Measurements from ENCODE around the gene LRRC30. TPM values are rescaled to one million over a fixed set of nuclear protein-coding genes. Genes with fewer than 3 reads are reported as not detected.
"Not testable (repeated sequence)": the region's sequence is repeated elsewhere in the genome, so short reads cannot be mapped to it uniquely, and the experiment has no call there.

Gene LRRC30
- total RNA-seq, 1 experiment from 2014 or later, result not detected

DNA sequence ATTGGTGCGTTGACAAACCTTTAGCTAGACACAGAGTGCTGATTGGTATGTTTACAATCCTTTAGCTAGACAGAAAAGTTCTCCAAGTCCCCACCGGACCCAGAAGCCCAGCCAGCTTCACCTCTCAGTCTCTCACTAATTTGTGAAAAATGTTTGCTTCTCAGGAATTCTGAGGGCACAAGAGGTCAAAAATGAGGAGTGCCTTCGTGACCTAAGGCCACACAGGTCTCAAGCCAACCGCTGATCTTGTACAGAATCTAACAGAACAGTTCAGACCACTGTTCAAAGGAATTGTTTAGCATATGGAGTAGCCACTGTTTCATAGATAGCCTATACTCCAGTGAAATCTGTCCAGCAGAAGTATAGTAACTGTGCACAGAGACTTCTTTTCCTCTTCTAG, 29.8 kb upstream of the LRRC30 start:
- Histone ChIP-seq H4K20me1 (ENCODE audit: insufficient read depth, low read depth, low read length) (no peaks in the 10 kb centered on the region), H3K79me2 (ENCODE audit: low read length) (no peaks in the 10 kb centered on the region), H3K9me3 (ENCODE audit: low read length) (no peaks in the 10 kb centered on the region), H3K27ac (ENCODE audit: low read length) (no peak overlapping the region), H3K9ac (ENCODE audit: low read length) (no peak overlapping the region), H3K9me2 (replicated peaks; ENCODE audit: insufficient read depth, low read length) (no peaks in the 10 kb centered on the region), H3K27me3 (ENCODE audit: low read length) (no peaks in the 10 kb centered on the region), H3K36me3 (ENCODE audit: insufficient read depth, low read length) (no peaks in the 10 kb centered on the region), H3K4me2 (ENCODE audit: low read depth, low read length, poor library complexity, severe bottlenecking) (no peak overlapping the region), H3K4me1 (ENCODE audit: low read length) (no peaks in the 10 kb centered on the region), H2AFZ (ENCODE audit: low read length) (no peak overlapping the region), H3K4me3 (ENCODE audit: low read length) (no peak overlapping the region)
- DNase-seq, result no peak

DNA sequence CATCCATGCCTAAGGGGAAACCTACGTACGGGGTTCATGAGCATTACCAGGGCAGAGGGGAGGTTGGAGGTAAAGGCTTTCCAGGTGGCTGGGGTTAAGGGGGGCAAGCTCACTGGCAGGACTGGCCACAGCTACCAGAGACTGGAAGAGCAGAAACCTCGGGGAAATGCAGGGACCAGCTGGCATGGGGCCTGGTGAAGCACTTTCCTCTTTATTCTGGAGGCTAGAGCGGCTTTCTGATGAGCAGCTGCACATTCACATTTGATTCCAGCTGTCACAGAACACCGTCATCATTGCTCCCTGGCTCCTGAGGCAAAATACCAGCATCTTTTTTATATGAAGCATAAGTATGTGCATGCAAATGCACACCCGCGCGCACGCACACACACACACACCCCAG, 28.7 kb upstream of the LRRC30 start:
- no peaks in the 10 kb centered on the region for H3K9me2 ChIP-seq (replicated peaks; ENCODE audit: insufficient read depth, low read length)
- H3K36me3 ChIP-seq (ENCODE audit: insufficient read depth, low read length), result no peaks in the 10 kb centered on the region
- H2AFZ ChIP-seq (ENCODE audit: low read length), result no peak overlapping the region
- H4K20me1 ChIP-seq (ENCODE audit: insufficient read depth, low read depth, low read length), result no peaks in the 10 kb centered on the region
- no peak overlapping the region for H3K4me2 ChIP-seq (ENCODE audit: low read depth, low read length, poor library complexity, severe bottlenecking)
- H3K9ac ChIP-seq (ENCODE audit: low read length), result no peak overlapping the region
- no peaks in the 10 kb centered on the region for H3K4me1 ChIP-seq (ENCODE audit: low read length)
- no peak overlapping the region for H3K27ac ChIP-seq (ENCODE audit: low read length)
- DNase-seq, result no peak
- H3K9me3 ChIP-seq (ENCODE audit: low read length), result no peaks in the 10 kb centered on the region
- no peak overlapping the region for H3K4me3 ChIP-seq (ENCODE audit: low read length)
- no peaks in the 10 kb centered on the region for H3K27me3 ChIP-seq (ENCODE audit: low read length)
- no peaks in the 10 kb centered on the region for H3K79me2 ChIP-seq (ENCODE audit: low read length)

DNA sequence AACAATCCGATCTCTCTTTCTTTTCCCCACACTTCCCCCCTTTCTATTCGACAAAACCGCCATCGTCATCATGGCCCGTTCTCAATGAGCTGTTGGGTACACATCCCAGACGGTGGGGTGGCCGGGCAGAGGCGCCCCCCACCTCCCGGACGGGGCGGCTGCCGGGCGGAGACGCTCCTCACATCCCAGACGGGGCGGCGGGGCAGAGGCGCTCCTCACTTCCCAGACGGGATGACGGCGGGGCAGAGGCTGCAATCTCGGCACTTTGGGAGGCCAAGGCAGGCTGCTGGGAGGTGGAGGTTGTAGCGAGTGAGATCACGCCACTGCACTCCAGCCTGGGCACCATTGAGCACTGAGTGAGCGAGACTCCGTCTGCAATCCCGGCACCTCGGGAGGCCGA, 27.3 kb upstream of the LRRC30 start:
- H4K20me1 ChIP-seq (ENCODE audit: insufficient read depth, low read depth, low read length); H3K36me3 ChIP-seq (ENCODE audit: insufficient read depth, low read length); H3K9me3 ChIP-seq (ENCODE audit: low read length); DNase-seq; H3K4me1 ChIP-seq (ENCODE audit: low read length); H3K9ac ChIP-seq (ENCODE audit: low read length); H3K79me2 ChIP-seq (ENCODE audit: low read length); H3K4me3 ChIP-seq (ENCODE audit: low read length); H3K27me3 ChIP-seq (ENCODE audit: low read length); H3K9me2 ChIP-seq (replicated peaks; ENCODE audit: insufficient read depth, low read length); H2AFZ ChIP-seq (ENCODE audit: low read length); H3K27ac ChIP-seq (ENCODE audit: low read length); H3K4me2 ChIP-seq (ENCODE audit: low read depth, low read length, poor library complexity, severe bottlenecking): not testable (repeated sequence)

DNA sequence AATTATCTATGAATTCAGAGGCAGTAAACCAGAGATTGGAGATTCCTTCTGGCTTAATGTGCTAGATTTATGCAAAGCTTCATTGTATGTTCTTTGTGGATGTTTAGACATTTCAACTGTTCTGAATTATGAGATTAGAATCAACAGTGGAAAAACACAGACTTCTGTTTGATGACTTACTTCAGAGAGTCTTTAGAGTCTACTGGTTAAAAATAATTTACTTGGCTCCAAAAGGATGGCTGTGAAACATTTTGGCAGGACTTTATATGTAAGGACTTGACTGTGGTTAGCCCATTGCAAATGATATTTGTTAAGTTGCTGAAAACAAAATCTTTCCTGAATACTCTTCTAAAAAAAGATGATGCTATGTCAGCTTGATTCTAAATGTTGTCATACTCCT, 25.5 kb upstream of the LRRC30 start:
- Histone ChIP-seq H3K4me1 (ENCODE audit: low read length) (no peaks in the 10 kb centered on the region), H4K20me1 (ENCODE audit: insufficient read depth, low read depth, low read length) (no peaks in the 10 kb centered on the region), H3K9ac (ENCODE audit: low read length) (no peak overlapping the region), H3K9me2 (replicated peaks; ENCODE audit: insufficient read depth, low read length) (no peaks in the 10 kb centered on the region), H3K79me2 (ENCODE audit: low read length) (no peaks in the 10 kb centered on the region), H2AFZ (ENCODE audit: low read length) (no peak overlapping the region), H3K27ac (ENCODE audit: low read length) (no peak overlapping the region), H3K36me3 (ENCODE audit: insufficient read depth, low read length) (no peaks in the 10 kb centered on the region), H3K4me3 (ENCODE audit: low read length) (no peak overlapping the region), H3K9me3 (ENCODE audit: low read length) (no peaks in the 10 kb centered on the region), H3K27me3 (ENCODE audit: low read length) (no peaks in the 10 kb centered on the region), H3K4me2 (ENCODE audit: low read depth, low read length, poor library complexity, severe bottlenecking) (no peak overlapping the region)
- DNase-seq, result no peak

DNA sequence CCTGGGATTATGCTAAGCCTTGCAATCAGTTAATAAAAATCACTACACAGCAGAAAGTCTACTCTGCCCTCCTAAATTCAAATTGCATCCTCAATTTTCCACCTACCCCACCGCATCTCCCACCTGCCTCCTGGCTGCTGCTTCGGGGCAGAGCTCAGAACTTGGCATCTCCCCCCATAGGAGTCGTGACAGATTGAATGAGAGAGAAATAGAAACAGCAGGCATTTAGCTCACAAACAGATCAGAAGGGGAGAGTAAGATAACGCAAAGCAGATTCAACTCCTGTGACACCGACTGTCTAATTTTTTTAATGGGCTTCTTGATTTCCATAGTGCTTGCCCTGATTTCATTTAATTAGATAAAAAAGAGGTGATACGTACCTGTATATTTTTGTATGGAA, 24.7 kb upstream of the LRRC30 start:
- no peak for DNase-seq
- H3K79me2 ChIP-seq (ENCODE audit: low read length), result no peaks in the 10 kb centered on the region

DNA sequence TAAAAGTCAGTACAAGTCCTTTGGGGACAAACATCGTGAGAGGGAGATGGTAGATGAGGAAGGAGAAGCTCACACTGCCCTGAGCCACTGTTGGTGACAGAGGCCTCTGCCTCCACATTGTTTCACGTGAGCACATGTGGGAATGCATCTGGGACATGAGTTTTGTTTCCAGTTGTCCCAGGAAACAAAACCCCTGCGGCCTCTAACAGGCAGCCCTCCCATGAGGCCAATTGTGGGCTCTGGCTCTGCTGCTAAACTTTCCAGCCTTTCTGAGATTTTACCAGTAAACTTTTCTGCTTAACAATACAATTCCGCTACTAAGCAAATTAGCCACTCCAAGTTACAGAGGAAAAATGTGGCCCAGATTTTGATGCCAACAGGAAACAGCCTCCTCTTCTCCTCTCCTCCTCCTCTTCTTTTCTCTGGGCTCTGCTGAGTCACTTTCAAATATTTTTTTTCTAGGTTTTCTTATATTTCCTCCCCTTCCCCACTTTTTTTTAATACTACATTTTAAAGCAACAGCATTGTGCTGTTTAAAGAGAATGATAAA, 23.4 kb upstream of the LRRC30 start:
- Histone ChIP-seq H3K36me3 (ENCODE audit: insufficient read depth, low read length) (no peaks in the 10 kb centered on the region), H3K27ac (ENCODE audit: low read length) (no peak overlapping the region), H3K9ac (ENCODE audit: low read length) (no peak overlapping the region), H3K4me3 (ENCODE audit: low read length) (no peak overlapping the region), H3K79me2 (ENCODE audit: low read length) (no peaks in the 10 kb centered on the region), H4K20me1 (ENCODE audit: insufficient read depth, low read depth, low read length) (no peaks in the 10 kb centered on the region), H3K27me3 (ENCODE audit: low read length) (no peaks in the 10 kb centered on the region), H3K4me2 (ENCODE audit: low read depth, low read length, poor library complexity, severe bottlenecking) (no peak overlapping the region), H3K9me2 (replicated peaks; ENCODE audit: insufficient read depth, low read length) (no peaks in the 10 kb centered on the region), H3K9me3 (ENCODE audit: low read length) (no peaks in the 10 kb centered on the region), H3K4me1 (ENCODE audit: low read length) (no peaks in the 10 kb centered on the region), H2AFZ (ENCODE audit: low read length) (no peak overlapping the region)
- no peak for DNase-seq

More for the DNA sequence above, 24.7 kb upstream of the LRRC30 start:
- Histone ChIP-seq H3K4me1 (ENCODE audit: low read length) (no peaks in the 10 kb centered on the region), H3K9me2 (replicated peaks; ENCODE audit: insufficient read depth, low read length) (no peaks in the 10 kb centered on the region), H3K9me3 (ENCODE audit: low read length) (no peaks in the 10 kb centered on the region), H3K36me3 (ENCODE audit: insufficient read depth, low read length) (no peaks in the 10 kb centered on the region), H2AFZ (ENCODE audit: low read length) (no peak overlapping the region), H3K27ac (ENCODE audit: low read length) (no peak overlapping the region), H3K9ac (ENCODE audit: low read length) (no peak overlapping the region), H3K27me3 (ENCODE audit: low read length) (no peaks in the 10 kb centered on the region), H3K4me2 (ENCODE audit: low read depth, low read length, poor library complexity, severe bottlenecking) (no peak overlapping the region), H3K4me3 (ENCODE audit: low read length) (no peak overlapping the region), H4K20me1 (ENCODE audit: insufficient read depth, low read depth, low read length) (no peaks in the 10 kb centered on the region)

DNA sequence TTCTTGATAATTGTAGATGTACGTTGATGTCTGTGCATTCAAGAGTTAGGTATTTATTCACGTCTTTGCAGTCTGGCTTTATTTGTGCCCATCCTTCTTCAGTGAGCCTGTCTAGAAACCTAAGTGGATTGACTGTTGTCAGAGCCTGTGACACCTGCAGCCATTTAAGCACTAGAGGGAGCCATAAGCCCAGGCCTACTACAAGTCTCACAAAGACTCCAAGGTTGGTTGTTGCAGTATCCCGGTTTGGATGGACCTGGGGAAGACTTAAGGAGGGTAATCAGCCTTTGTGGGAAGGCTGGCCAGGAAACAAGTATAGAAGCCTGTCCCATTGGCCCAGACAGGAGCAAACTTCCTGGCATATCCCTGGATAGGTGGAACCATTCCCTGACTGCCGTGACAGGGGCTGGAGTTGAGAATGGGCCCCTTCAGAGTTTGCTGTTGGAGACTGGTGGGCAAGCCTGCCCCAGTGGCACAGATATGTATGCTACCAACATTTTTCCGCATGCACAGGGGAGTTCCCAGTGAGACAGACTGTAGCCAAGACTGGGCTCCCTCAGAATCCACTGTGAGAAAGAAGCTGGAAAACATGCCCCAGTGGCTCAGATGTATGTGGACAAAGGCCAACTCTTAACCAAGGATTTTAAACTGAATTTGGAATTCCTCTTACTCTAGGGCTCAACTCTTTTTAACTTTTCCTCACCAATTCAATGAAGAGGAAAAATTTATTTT, 9.3 kb upstream of the LRRC30 start:
- Histone ChIP-seq H2AFZ (ENCODE audit: low read length) (no peak overlapping the region), H4K20me1 (ENCODE audit: insufficient read depth, low read depth, low read length) (no peaks in the 10 kb centered on the region), H3K9me3 (ENCODE audit: low read length) (no peaks in the 10 kb centered on the region), H3K9me2 (replicated peaks; ENCODE audit: insufficient read depth, low read length) (no peaks in the 10 kb centered on the region), H3K4me3 (ENCODE audit: low read length) (no peak overlapping the region), H3K4me2 (ENCODE audit: low read depth, low read length, poor library complexity, severe bottlenecking) (no peak overlapping the region), H3K27me3 (ENCODE audit: low read length) (no peaks in the 10 kb centered on the region), H3K9ac (ENCODE audit: low read length) (no peak overlapping the region), H3K27ac (ENCODE audit: low read length) (no peak overlapping the region), H3K79me2 (ENCODE audit: low read length) (no peaks in the 10 kb centered on the region), H3K36me3 (ENCODE audit: insufficient read depth, low read length) (no peaks in the 10 kb centered on the region), H3K4me1 (ENCODE audit: low read length) (no peaks in the 10 kb centered on the region)
- peak; percentile 79 for DNase-seq

DNA sequence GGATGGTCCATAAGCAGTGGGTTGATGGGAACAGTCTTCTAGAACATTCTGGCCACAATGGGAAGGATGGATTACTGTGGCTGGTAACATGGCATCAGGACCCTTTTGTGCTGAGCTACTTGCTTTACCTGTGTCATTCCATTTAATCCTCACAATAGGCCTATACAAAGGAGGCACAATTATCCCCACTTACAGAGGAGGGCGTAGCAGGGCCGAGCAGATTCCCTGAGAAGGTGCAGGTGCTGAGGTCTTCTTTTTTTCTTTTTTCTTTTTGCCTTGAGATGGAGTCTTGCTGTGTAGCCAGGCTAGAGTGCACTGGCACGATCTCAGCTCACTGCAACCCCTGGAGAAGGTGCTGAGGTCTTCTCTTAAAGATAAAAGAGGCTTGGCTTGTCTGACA, 6.7 kb upstream of the LRRC30 start:
- no peak for DNase-seq

More for the DNA sequence above, 6.7 kb upstream of the LRRC30 start:
- Histone ChIP-seq H3K79me2 (ENCODE audit: low read length) (no peaks in the 10 kb centered on the region), H3K4me1 (ENCODE audit: low read length) (no peaks in the 10 kb centered on the region), H3K9me2 (replicated peaks; ENCODE audit: insufficient read depth, low read length) (no peaks in the 10 kb centered on the region), H3K36me3 (ENCODE audit: insufficient read depth, low read length) (no peaks in the 10 kb centered on the region), H2AFZ (ENCODE audit: low read length) (no peak overlapping the region), H3K27ac (ENCODE audit: low read length) (no peak overlapping the region), H3K27me3 (ENCODE audit: low read length) (no peaks in the 10 kb centered on the region), H3K9ac (ENCODE audit: low read length) (no peak overlapping the region), H4K20me1 (ENCODE audit: insufficient read depth, low read depth, low read length) (no peaks in the 10 kb centered on the region), H3K9me3 (ENCODE audit: low read length) (no peaks in the 10 kb centered on the region), H3K4me3 (ENCODE audit: low read length) (no peak overlapping the region), H3K4me2 (ENCODE audit: low read depth, low read length, poor library complexity, severe bottlenecking) (no peak overlapping the region)
